ENCODE data around the gene RTP3.

DNA sequence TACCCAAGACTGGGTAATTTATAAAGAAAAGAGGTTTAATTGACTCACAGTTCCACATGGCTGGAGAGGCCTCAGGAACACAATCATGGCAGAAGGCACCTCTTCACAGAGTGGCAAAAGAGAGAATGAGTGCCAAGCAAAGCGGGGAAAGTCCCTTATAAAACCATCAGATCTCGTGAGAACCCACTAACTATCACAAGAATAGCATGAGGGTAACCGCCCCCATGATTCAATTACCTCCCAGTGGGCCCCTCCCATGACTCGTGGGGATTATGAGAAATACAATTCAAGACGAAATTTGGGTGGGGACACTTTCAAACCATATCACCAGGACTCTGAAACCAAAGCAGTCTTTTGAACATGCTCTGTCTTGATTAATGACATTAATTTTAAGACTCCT, 7.0 kb downstream of the RTP3 start:
- TF ChIP-seq CTCF (IDR thresholded peaks at IDR 0.05) (no peak), POLR2A (IDR thresholded peaks at IDR 0.05) (no peak)

Measured in adrenal gland (tissue), 5 donors.